GM12801 (cell line): ENCODE results near the gene LGR5.

Source experiments
- CTCF ChIP-seq: IDR thresholded peaks from one replicate; pipeline ENCODE4 v1.5.1; 2011; ENCODE audit warnings: control low read depth; ENCODE audit not compliant: insufficient read length; ENCODE audit errors: extremely low read depth

The LGR5 gene

DNA sequence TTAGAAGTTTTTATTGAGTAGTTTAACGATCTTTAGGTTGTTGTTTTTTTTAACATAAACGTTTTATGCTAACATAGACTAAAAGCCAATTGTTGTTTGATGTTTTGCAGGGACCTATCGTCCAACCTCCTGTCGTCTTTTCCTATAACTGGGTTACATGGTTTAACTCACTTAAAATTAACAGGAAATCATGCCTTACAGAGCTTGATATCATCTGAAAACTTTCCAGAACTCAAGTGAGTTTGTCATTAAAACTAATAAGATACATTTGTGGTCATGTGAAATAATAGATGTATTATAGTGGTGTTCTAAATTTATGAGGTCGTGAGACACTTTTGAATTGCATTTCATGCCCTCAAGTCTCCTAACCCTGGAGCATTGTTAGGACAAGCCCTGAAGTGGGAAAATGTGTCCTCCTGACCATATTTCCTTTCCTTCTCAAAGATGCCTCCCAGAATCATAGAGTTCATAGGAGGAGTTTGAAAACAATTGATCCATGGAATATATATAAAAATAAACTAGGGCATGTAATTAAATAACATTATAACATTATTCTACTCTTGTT, 139.2 kb downstream of the LGR5 start:
- no peak for TF ChIP-seq CTCF

GRCh38 chr12:71581206-71581605, 141.6 kb downstream of the LGR5 start:
- no peak for TF ChIP-seq CTCF

GRCh38 chr12:71582925-71583324, 143.3 kb downstream of the LGR5 start:
- TF ChIP-seq CTCF: no peak

- no peak for TF ChIP-seq CTCF
These were observed 144.8 kb downstream of the LGR5 start for GRCh38 chr12:71584356-71584755.

- TF ChIP-seq CTCF: no peak
These were observed 145.6 kb downstream of the LGR5 start for GRCh38 chr12:71585218-71585617.

DNA sequence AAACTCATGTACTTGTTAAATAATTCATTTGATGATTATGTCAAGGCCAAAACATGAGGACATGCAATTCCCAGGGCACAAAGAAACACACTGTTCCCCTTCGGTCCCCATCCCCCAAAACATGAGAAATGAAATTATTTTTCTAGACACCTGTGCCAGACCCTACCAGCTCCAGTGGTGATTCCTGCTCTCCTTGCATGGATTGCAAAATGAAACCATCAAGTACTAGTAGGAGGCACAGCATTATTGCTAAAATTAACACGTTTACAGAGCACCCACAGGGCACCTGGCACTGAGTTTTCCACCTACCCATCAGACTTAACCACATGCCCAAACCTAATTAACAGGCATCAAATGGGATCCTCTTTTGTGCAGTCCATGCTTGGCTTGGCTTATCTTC, 147.4 kb downstream of the LGR5 start:
- no peak for TF ChIP-seq CTCF

DNA sequence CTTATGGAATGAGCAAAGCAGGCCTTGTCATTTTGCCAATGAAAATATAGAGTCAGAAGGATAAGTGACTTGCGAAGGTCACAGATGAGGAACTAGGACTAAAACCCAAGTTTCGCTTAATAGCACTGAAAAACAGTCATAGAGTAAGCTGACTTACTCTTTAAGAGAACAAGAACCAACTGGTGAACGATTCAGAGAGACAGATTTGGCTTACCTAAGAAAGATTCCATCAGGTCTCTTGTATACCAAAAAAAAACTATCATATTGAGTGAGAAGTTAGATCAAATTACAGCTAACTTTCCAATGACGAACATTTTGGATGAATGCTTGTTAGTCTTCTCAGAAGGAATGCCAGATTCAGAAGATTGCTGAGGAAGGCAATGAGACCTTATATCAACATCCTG, 149.9 kb downstream of the LGR5 start:
- no peak for TF ChIP-seq CTCF
